HG03196 (cell line): ENCODE data around the gene FGD4.
A peak's percentile ranks its signal among the peaks of the same experiment; 100 is the strongest.

ENCODE experiments used
- ATAC-seq: cut with Tn5 transposase; IDR thresholded peaks from one replicate; pipeline ENCODE4 v1.9.1; 2021; ENCODE audit not compliant: unreplicated experiment

FGD4 gene

GRCh38 chr12:32596030-32596429 is 196.7 kb downstream of the FGD4 start:
- no peak for ATAC-seq

GRCh38 chr12:32598688-32599087 is 199.3 kb downstream of the FGD4 start:
- no peak for ATAC-seq

DNA sequence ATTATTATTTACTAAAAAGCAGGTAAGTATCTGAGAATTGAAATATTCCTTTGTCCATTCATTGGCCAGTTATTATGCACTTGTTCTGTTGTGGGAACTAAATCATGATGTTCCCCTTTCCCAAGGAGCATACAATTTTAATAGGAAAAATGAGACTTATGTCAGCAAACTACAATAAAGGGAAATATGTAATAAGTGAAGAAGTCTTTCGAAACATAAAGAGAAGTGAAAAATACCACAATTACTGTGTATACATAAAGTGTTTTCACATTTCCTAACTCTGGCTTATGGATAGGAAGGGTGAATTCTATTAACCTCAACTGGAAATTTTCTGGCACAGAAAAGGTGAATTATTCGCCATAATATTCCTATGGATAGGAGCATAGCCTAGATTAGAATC is 201.3 kb downstream of the FGD4 start:
- ATAC-seq, result no peak

GRCh38 chr12:32603071-32603470 is 203.7 kb downstream of the FGD4 start:
- ATAC-seq, result no peak

- ATAC-seq, result peak; percentile 90
Observed at GRCh38 chr12:32603858-32604257, 204.5 kb downstream of the FGD4 start.

GRCh38 chr12:32604565-32604964 is 205.2 kb downstream of the FGD4 start:
- no peak for ATAC-seq

DNA sequence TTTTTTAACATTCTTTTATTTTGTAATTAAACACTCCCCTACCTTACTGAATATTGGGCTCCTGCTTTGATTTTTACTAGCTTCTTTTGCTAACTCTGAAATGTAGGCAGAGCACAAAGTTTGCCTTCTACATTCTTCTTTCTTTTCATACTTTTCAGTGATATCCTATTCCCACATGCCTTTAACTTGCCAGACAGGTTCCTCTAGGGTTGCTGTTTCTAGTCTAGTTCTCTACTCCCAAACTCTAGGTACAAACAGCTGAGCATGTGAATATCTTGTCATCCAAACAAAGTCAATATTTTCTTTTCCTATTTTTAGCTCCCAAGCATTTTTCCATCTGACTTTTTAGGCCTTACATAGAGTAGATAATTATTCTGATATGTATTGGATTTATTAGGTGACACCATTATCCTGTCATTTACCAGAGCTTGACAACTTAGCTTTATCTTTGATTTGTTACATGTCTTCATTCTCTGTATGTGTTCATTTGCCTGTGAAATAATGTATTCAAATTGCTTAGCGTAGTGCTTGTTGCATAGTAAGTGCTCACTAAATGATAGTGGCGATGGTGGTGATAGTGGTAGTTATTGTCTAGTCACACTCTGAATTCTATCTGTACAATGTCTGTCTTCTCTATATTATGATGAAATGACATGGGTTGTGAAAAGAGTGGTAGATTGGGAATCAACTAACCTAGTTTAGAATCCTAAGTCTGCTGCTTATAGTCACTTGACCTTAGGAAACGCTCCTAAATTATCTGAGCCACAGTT is 206.2 kb downstream of the FGD4 start:
- ATAC-seq, result no peak

DNA sequence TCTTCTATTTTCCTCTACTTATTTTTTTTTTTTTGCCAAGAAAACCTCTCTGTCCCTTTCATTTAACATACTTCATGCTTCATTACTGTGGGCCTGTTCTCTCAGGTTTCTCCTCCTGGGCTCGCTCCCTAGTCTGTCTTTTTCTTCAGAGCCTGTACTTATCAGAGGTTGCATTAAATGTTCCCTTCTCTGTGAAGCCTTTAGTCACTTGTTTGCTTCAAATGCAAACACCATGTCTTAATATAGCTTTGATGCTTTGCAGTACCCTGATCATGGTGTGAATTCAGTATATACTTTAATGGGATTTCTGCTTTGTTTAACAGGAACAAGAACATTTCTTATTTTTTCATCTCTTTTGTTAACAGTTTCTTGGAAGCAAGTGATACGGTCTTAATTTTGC is 207.1 kb downstream of the FGD4 start:
- no peak for ATAC-seq

- ATAC-seq, result no peak
Observed at GRCh38 chr12:32609966-32610365, 210.6 kb downstream of the FGD4 start.

DNA sequence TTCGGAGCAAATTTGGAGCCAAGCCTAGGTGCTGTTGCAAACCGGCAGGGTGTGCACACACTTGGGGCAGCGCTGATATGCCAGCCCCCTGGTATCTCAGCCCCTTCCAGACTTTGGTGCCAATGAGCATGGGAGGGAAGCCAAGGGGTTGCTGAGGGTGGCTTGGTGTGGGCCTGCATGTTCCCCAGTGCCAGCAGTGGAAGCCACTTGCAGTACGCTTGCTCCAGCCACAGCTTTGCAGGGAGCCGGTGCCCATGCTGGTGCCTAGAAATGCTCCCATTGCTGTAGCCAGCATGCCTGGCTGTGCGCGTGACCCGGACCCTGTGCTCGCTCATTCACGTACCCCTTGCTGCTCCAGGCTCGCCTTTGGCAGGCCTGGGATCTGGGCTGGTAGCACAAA is 212.6 kb downstream of the FGD4 start:
- no peak for ATAC-seq

- no peak for ATAC-seq
Observed at GRCh38 chr12:32612658-32613614, 213.6 kb downstream of the FGD4 start.

GRCh38 chr12:32615441-32615840 is 216.1 kb downstream of the FGD4 start:
- no peak for ATAC-seq

- no peak for ATAC-seq
Observed at GRCh38 chr12:32617534-32617933, 218.2 kb downstream of the FGD4 start.

- no peak for ATAC-seq
Observed at GRCh38 chr12:32618115-32618514, 218.8 kb downstream of the FGD4 start.

GRCh38 chr12:32627976-32628375 is 228.6 kb downstream of the FGD4 start:
- no peak for ATAC-seq

GRCh38 chr12:32641287-32641901 is 242.0 kb downstream of the FGD4 start:
- no peak for ATAC-seq

- ATAC-seq, result no peak
Observed at GRCh38 chr12:32644431-32644830, 245.1 kb downstream of the FGD4 start.

DNA sequence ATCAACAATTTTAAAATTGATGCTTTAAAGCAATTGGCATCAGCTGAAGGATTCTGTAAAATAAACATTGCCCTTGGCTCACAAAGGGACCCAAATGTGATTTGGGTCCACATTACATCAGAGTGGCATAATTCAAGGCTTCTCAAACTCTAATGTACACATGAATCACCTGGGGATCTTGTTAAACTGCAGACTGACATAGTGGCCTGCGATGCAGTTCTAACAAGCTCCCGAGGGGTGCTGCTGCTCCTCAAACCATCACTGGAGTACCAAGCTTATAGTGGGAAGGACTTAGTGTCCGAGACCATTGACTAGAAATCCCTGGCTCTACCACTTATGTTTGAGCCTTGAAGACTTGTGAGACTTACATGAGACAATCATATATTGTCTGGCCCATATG is 247.9 kb downstream of the FGD4 start:
- no peak for ATAC-seq

DNA sequence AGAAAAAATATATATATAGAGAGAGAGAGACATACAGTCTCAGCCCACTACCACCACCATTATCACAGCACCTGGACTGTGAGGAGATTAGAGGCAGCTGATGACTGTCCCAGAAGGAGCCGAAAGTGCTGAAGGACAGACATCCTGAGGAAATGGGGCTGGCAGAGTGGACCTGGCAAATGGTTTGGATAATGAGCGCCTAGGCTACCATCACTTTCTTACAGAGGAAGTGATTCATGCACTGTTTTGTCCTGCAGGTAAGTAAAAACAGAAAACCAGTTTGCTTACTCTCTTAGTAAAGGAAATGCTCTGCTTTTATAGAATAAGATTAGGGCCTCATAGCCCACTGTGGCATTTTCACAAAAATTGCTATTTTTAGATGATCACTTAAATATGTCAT is 251.2 kb downstream of the FGD4 start:
- no peak for ATAC-seq

GRCh38 chr12:32651151-32651955 is 252.0 kb downstream of the FGD4 start:
- no peak for ATAC-seq

DNA sequence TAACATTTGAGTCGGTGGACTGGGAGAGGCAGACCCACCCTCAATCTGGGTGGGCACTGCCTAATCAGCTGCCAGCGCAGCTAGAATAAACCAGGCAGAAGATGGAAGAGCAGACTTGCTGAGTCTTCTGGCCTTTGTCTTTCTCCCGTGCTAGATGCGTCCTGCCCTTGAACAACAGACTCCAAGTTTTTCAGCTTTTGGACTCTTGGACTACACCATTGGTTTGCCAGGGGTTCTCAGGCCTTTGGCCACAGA is 252.5 kb downstream of the FGD4 start:
- no peak for ATAC-seq
